MCF 10A (cell line): ENCODE data around the gene EMX1. TPM values are rescaled to one million over a fixed set of nuclear protein-coding genes. Genes with fewer than 3 reads are reported as not detected.
A peak's percentile ranks its signal among the peaks of the same experiment; 100 is the strongest.

ENCODE experiments used
- Bru-seq: library from RNA; stranded (reverse); fragments of 400-500 nt; gene quantifications from one replicate; lab custom pipeline; 2021; lab: Mats Ljungman, UMichigan
- BruChase-seq, 2 experiments: library from RNA; stranded (reverse); fragments of 400-500 nt; gene quantifications; one replicate each; lab custom pipeline; 2021; lab: Mats Ljungman, UMichigan
- BruUV-seq: library from RNA; stranded (reverse); fragments of 400-500 nt; replicated peaks from 2 replicates; lab custom pipeline; 2021; lab: Mats Ljungman, UMichigan
- CTCF ChIA-PET: fragments of 300-600 bp; sonication (Branson Sonifier 250); formaldehyde crosslinking; extraction: SDS; loops from one replicate; lab custom pipeline; 2021; ENCODE audit warnings: antibody characterized with exemption, inconsistent platforms; lab: Yijun Ruan, JAX
- POLR2A ChIA-PET: fragments of 300-600, 350-650 bp; sonication (Branson Sonifier 250); formaldehyde crosslinking; extraction: SDS; loops from one replicate; lab custom pipeline; 2020; ENCODE audit warnings: antibody characterized with exemption, inconsistent platforms; lab: Yijun Ruan, JAX
- DNase-seq: peaks from one replicate; pipeline ENCODE4 v3.0.0-alpha.2; 2018; ENCODE audit not compliant: unreplicated experiment
- H3K27ac Mint-ChIP-seq: one replicate; pipeline ENCODE4 v1.8.0; 2022; ENCODE audit warnings: mild to moderate bottlenecking, low read depth, mixed read lengths; ENCODE audit not compliant: unreplicated experiment
- H3K27me3 Mint-ChIP-seq: one replicate; pipeline ENCODE4 v1.8.0; 2022; ENCODE audit warnings: mixed read lengths; ENCODE audit not compliant: insufficient read depth, unreplicated experiment
- H3K36me3 Mint-ChIP-seq: one replicate; pipeline ENCODE4 v1.8.0; 2022; ENCODE audit warnings: mild to moderate bottlenecking, moderate library complexity, mixed read lengths; ENCODE audit not compliant: insufficient read depth, unreplicated experiment
- H3K4me1 Mint-ChIP-seq: one replicate; pipeline ENCODE4 v1.8.0; 2022; ENCODE audit warnings: mixed read lengths; ENCODE audit not compliant: insufficient read depth, unreplicated experiment
- H3K4me3 Mint-ChIP-seq: one replicate; pipeline ENCODE4 v1.8.0; 2022; ENCODE audit warnings: mild to moderate bottlenecking, moderate library complexity, mixed read lengths; ENCODE audit not compliant: unreplicated experiment
- H3K9me3 Mint-ChIP-seq: one replicate; pipeline ENCODE4 v1.8.0; 2022; ENCODE audit warnings: mixed read lengths; ENCODE audit not compliant: unreplicated experiment
- CTCF ChIP-seq: fragments of 200-600 bp; IDR thresholded peaks from one replicate; pipeline ENCODE4 v1.8.0; 2022; ENCODE audit warnings: antibody characterized with exemption, mild to moderate bottlenecking; ENCODE audit not compliant: unreplicated experiment
- intact Hi-C: fragments of 100-400 bp; cut with micrococcal nuclease; formaldehyde crosslinking; loops from 2 replicates; pipeline ENCODE4 v1.14.1; 2022
- long read RNA-seq: library from polyadenylated mRNA; stranded (forward); transcript quantifications from one replicate; pipeline ENCODE4 v2.0.0, GENCODE V29; 2022
- total RNA-seq: library from RNA; stranded (reverse); gene quantifications from 2 replicates; pipeline ENCODE4 v1.2.3, GENCODE V29; 2022

EMX1 gene
- total RNA-seq, result not detected in 2 replicates
- not detected for Bru-seq, nascent RNA
- not detected for BruChase-seq, experiment 1, labeled RNA remaining after a 6-hour chase
- percentile 5 among the genes with signal in this experiment for BruChase-seq, experiment 2, labeled RNA remaining after a 2-hour chase
- long read RNA-seq, partial matches to known transcripts, result 0 of 1 reads
- long read RNA-seq, other reads (novel, unspliced or antisense), result 0 of 1 reads

GRCh38 chr2:72917138-72917876 is at the start of gene EMX1:
Gene EMX1, plus strand, starts transcription at chr2:72917519. Its CDS starts 334 bp downstream, at chr2:72917853.
- intact Hi-C loops, result no loop called here
- Mint-ChIP-seq H3K4me3 (peak within 1 kb of the TSS; percentile 42), H3K27ac (no peak within 1 kb of the TSS), H3K27me3 (peaks cover 76% of the 10 kb centered on the region), H3K36me3 (no peaks in the 10 kb centered on the region), H3K9me3 (no peaks in the 10 kb centered on the region), H3K4me1 (peaks cover 6% of the 10 kb centered on the region)
- ChIA-PET CTCF (interaction anchor here (0.6 to 2.8 kb wide), 7 partner anchors 9 to 260 kb away, joined by 3 to 17 read pairs (median 4); partner anchors contain the start of gene SPR), POLR2A (interaction anchor here (0.6 to 1.8 kb wide), 4 partner anchors 9 to 30 kb away, joined by 3 to 6 read pairs (median 3); partner anchors contain the start of gene SPR)
- no TSS peak for BruUV-seq
- peak; percentile 66 for DNase-seq
- TF ChIP-seq CTCF, result no peak

GRCh38 chr2:72871060-72871459 is 46.3 kb upstream of the EMX1 start:
- H3K36me3 Mint-ChIP-seq, result no peaks in the 10 kb centered on the region
- intact Hi-C loops, result no loop called here
- no peak for DNase-seq
- H3K4me1 Mint-ChIP-seq, result no peaks in the 10 kb centered on the region
- CTCF ChIA-PET, result interaction anchor here (0.5 to 1.5 kb wide), 6 partner anchors 9 to 341 kb away, joined by 3 to 5 read pairs (median 3); no protein-coding TSS in a partner anchor
- peaks cover 67% of the 10 kb centered on the region for H3K27me3 Mint-ChIP-seq
- no peak overlapping the region for H3K27ac Mint-ChIP-seq
- POLR2A ChIA-PET, result no interaction called here
- TF ChIP-seq CTCF, result no peak
- no peaks in the 10 kb centered on the region for H3K9me3 Mint-ChIP-seq
- no TSS peak for BruUV-seq
- H3K4me3 Mint-ChIP-seq, result no peak overlapping the region

- H3K27ac Mint-ChIP-seq, result no peak overlapping the region
- POLR2A ChIA-PET, result no interaction called here
- intact Hi-C loops, result no loop called here
- CTCF ChIA-PET, result interaction anchor here (0.8 to 1.2 kb wide), 4 partner anchors 9 to 305 kb away, joined by 3 to 5 read pairs (median 4); partner anchors contain the start of gene SPR
- H3K4me3 Mint-ChIP-seq, result no peak overlapping the region
- H3K9me3 Mint-ChIP-seq, result no peaks in the 10 kb centered on the region
- no TSS peak for BruUV-seq
- no peak for DNase-seq
- no peaks in the 10 kb centered on the region for H3K36me3 Mint-ChIP-seq
- peaks cover 72% of the 10 kb centered on the region for H3K27me3 Mint-ChIP-seq
- no peaks in the 10 kb centered on the region for H3K4me1 Mint-ChIP-seq
- no peak for TF ChIP-seq CTCF
Observed at GRCh38 chr2:72871880-72872279, 45.4 kb upstream of the EMX1 start.
